Panc1 (cell line): Measurements from ENCODE around the gene AFP. TPM values are rescaled to one million over a fixed set of nuclear protein-coding genes. Genes with fewer than 3 reads are reported as not detected.
"Not testable (repeated sequence)": the region's sequence is repeated elsewhere in the genome, so short reads cannot be mapped to it uniquely, and the experiment has no call there.

Source experiments
- ATAC-seq: fragments of 200-7000 bp; cut with Tn5 transposase; 2 replicates; pipeline ENCODE4 v1.9.1; 2020; ENCODE audit warnings: mild to moderate bottlenecking, moderate library complexity
- BruUV-seq: library from RNA; stranded (reverse); fragments of 400-500 nt; replicated peaks from 2 replicates; lab custom pipeline; 2021; lab: Mats Ljungman, UMichigan
- CTCF ChIA-PET: fragments of 300-600 bp; sonication (Branson Sonifier 250); formaldehyde crosslinking; loops from one replicate; lab custom pipeline; 2022; ENCODE audit warnings: antibody characterized with exemption; lab: Charles Lee
- POLR2A ChIA-PET: fragments of 300-600 bp; sonication (Branson Sonifier 250); formaldehyde crosslinking; loops from one replicate; lab custom pipeline; 2022; ENCODE audit warnings: antibody characterized with exemption; lab: Charles Lee
- DNase-seq: peaks from one replicate; pipeline ENCODE4 v3.0.0-alpha.2; 2010; ENCODE audit warnings: low read depth, low spot score
- H3K27ac ChIP-seq: 2 replicates; pipeline ENCODE4 v1.5.1; 2011; ENCODE audit warnings: mild to moderate bottlenecking, low read length, inconsistent platforms
- H3K27me3 ChIP-seq: fragments of 200-500 bp; sonication (Bioruptor generic); 2 replicates; pipeline ENCODE4 v1.6.0; 2014; ENCODE audit warnings: low read length, inconsistent platforms; ENCODE audit not compliant: control insufficient read depth, insufficient read depth
- H3K36me3 ChIP-seq: fragments of 200-500 bp; sonication (Bioruptor generic); 2 replicates; pipeline ENCODE4 v1.5.1; 2014; ENCODE audit warnings: inconsistent platforms, mild to moderate bottlenecking, low read length, moderate library complexity; ENCODE audit not compliant: control insufficient read depth, insufficient read depth
- H3K4me1 ChIP-seq: 2 replicates; pipeline ENCODE4 v1.5.1; 2011; ENCODE audit warnings: inconsistent platforms, mild to moderate bottlenecking, low read length, moderate library complexity; ENCODE audit not compliant: control insufficient read depth, insufficient read depth
- H3K4me3 ChIP-seq, 2 experiments: 2 replicates each; pipeline ENCODE4 v1.5.1; 2011 to 2012; ENCODE audit warnings: low read depth in 2 of 2, low read length in 2 of 2, mild to moderate bottlenecking in 2 of 2, inconsistent platforms in 1 of 2, moderate library complexity in 1 of 2
- H3K9me3 ChIP-seq: fragments of 200-500 bp; sonication (Bioruptor generic); 2 replicates; pipeline ENCODE4 v1.5.1; 2014; ENCODE audit warnings: low read depth, mild to moderate bottlenecking, inconsistent platforms, low read length, moderate library complexity; ENCODE audit not compliant: control insufficient read depth, insufficient read depth
- POLR2AphosphoS5 ChIP-seq: IDR thresholded peaks from 2 replicates; pipeline ENCODE4 v1.6.1; 2012; ENCODE audit warnings: mild to moderate bottlenecking, low read depth, low read length, moderate library complexity
- SIN3A ChIP-seq: IDR thresholded peaks from 2 replicates; pipeline ENCODE4 v1.6.1; 2012; ENCODE audit warnings: low read depth, mild to moderate bottlenecking, low read length, moderate library complexity, borderline replicate concordance; ENCODE audit not compliant: insufficient read depth
- TCF7L2 ChIP-seq: IDR thresholded peaks from 2 replicates; pipeline ENCODE4 v1.6.1; 2011; ENCODE audit warnings: mild to moderate bottlenecking, low read depth, low read length, inconsistent platforms
- in situ Hi-C: cut with HindIII; loops from 2 replicates; pipeline ENCODE4 v1.10.0; 2016; ENCODE audit warnings: low sequenced_read_pairs, low pct_unique_long_range_greater_than_20kb
- intact Hi-C: fragments of 100-400 bp; cut with micrococcal nuclease; formaldehyde crosslinking; loops from one replicate; pipeline ENCODE4 v1.10.0; 2022; ENCODE audit not compliant: unreplicated experiment
- total RNA-seq: library from RNA; stranded (reverse); gene quantifications from one replicate; pipeline ENCODE4 v1.2.1, GENCODE V29; 2021; ENCODE audit not compliant: unreplicated experiment
- TF ChIP-seq, protein P1 (sequence below), 2 experiments: IDR thresholded peaks; 2 replicates each; pipeline ENCODE4 v1.6.1; 2011 to 2012; ENCODE audit warnings: low read depth in 2 of 2, control low read depth in 1 of 2, low read length in 1 of 2, mild to moderate bottlenecking in 1 of 2, moderate library complexity in 1 of 2; ENCODE audit not compliant: insufficient read depth in 1 of 2
- TF ChIP-seq, protein P2 (sequence below): fragments of 450-650 bp; IDR thresholded peaks from 2 replicates; pipeline ENCODE4 v1.5.1; 2017; ENCODE audit warnings: mild to moderate bottlenecking

AFP gene
- total RNA-seq, 1 experiment from 2014 or later: 1.3 TPM

- ChIA-PET CTCF (no interaction called here), POLR2A (no interaction called here)
- in situ Hi-C loops: no loop called here
- Histone ChIP-seq H3K4me3 (no peak overlapping the region), H3K4me1 (no peaks in the 10 kb centered on the region), H3K9me3 (no peaks in the 10 kb centered on the region), H3K27ac (no peak overlapping the region), H3K27me3 (no peaks in the 10 kb centered on the region), H3K36me3 (no peaks in the 10 kb centered on the region)
- no peak for ATAC-seq
- TF ChIP-seq, protein P1, sequence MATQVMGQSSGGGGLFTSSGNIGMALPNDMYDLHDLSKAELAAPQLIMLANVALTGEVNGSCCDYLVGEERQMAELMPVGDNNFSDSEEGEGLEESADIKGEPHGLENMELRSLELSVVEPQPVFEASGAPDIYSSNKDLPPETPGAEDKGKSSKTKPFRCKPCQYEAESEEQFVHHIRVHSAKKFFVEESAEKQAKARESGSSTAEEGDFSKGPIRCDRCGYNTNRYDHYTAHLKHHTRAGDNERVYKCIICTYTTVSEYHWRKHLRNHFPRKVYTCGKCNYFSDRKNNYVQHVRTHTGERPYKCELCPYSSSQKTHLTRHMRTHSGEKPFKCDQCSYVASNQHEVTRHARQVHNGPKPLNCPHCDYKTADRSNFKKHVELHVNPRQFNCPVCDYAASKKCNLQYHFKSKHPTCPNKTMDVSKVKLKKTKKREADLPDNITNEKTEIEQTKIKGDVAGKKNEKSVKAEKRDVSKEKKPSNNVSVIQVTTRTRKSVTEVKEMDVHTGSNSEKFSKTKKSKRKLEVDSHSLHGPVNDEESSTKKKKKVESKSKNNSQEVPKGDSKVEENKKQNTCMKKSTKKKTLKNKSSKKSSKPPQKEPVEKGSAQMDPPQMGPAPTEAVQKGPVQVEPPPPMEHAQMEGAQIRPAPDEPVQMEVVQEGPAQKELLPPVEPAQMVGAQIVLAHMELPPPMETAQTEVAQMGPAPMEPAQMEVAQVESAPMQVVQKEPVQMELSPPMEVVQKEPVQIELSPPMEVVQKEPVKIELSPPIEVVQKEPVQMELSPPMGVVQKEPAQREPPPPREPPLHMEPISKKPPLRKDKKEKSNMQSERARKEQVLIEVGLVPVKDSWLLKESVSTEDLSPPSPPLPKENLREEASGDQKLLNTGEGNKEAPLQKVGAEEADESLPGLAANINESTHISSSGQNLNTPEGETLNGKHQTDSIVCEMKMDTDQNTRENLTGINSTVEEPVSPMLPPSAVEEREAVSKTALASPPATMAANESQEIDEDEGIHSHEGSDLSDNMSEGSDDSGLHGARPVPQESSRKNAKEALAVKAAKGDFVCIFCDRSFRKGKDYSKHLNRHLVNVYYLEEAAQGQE (IDR thresholded peaks at IDR 0.05; ENCODE audit: insufficient read depth in 1 of 2, low read depth in 2 of 2, low read length in 1 of 2): no peak
- TF ChIP-seq POLR2AphosphoS5: no peak
- intact Hi-C loops: no loop called here
- no peak for DNase-seq
- no TSS peak for BruUV-seq
These were observed 47.1 kb upstream of the AFP start for GRCh38 chr4:73388887-73389286.

GRCh38 chr4:73389663-73390062 is 46.4 kb upstream of the AFP start:
- intact Hi-C loops, ATAC-seq, H3K9me3 ChIP-seq, H3K27ac ChIP-seq, in situ Hi-C loops, H3K4me1 ChIP-seq, DNase-seq, CTCF ChIA-PET, H3K36me3 ChIP-seq, H3K27me3 ChIP-seq, H3K4me3 ChIP-seq, BruUV-seq, POLR2A ChIA-PET: not testable (repeated sequence)

DNA sequence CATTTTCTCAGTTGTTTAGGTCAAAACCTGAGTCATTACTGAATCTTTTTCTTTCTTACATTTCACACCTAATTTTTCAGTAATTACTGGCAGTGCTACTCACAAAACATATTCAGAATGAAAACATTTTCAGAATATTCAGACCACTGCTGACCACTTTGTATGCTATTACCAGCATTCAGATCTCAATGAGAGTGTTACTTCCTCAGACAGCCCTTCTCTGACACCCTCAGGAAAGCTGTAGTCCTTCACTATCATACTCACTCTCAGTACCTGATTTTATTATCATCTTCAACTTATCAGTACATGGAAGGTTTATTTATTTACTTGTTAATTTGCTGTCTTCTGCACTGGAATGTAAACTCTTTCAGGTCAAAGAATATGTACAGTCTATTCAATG is 44.2 kb upstream of the AFP start:
- no peaks in the 10 kb centered on the region for H3K9me3 ChIP-seq
- H3K27ac ChIP-seq: no peak overlapping the region
- no peaks in the 10 kb centered on the region for H3K36me3 ChIP-seq
- in situ Hi-C loops (no loop called here), intact Hi-C loops (no loop called here)
- H3K27me3 ChIP-seq: no peaks in the 10 kb centered on the region
- DNase-seq: no peak
- no peak for ATAC-seq
- ChIA-PET CTCF (no interaction called here), POLR2A (no interaction called here)
- TF ChIP-seq POLR2AphosphoS5: no peak
- no peak for TF ChIP-seq SIN3A
- TF ChIP-seq, protein P2, sequence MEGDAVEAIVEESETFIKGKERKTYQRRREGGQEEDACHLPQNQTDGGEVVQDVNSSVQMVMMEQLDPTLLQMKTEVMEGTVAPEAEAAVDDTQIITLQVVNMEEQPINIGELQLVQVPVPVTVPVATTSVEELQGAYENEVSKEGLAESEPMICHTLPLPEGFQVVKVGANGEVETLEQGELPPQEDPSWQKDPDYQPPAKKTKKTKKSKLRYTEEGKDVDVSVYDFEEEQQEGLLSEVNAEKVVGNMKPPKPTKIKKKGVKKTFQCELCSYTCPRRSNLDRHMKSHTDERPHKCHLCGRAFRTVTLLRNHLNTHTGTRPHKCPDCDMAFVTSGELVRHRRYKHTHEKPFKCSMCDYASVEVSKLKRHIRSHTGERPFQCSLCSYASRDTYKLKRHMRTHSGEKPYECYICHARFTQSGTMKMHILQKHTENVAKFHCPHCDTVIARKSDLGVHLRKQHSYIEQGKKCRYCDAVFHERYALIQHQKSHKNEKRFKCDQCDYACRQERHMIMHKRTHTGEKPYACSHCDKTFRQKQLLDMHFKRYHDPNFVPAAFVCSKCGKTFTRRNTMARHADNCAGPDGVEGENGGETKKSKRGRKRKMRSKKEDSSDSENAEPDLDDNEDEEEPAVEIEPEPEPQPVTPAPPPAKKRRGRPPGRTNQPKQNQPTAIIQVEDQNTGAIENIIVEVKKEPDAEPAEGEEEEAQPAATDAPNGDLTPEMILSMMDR: no peak
- TF ChIP-seq, protein P1 (IDR thresholded peaks at IDR 0.05; ENCODE audit: insufficient read depth in 1 of 2, low read depth in 2 of 2, low read length in 1 of 2): no peak
- TF ChIP-seq TCF7L2: no peak
- no TSS peak for BruUV-seq
- H3K4me1 ChIP-seq: no peaks in the 10 kb centered on the region
- H3K4me3 ChIP-seq: no peak overlapping the region
